Stimulated activated CD8-positive, alpha-beta memory T cell treated with anti-CD3 and anti-CD28 coated beads, Interleukin-12 subunit alpha, Interleukin-12 subunit beta, amount 100 ng/mL, for 4 hours (primary cell): Measurements from ENCODE around the gene ZMPSTE24.
"Not testable (repeated sequence)": the region's sequence is repeated elsewhere in the genome, so short reads cannot be mapped to it uniquely, and the experiment has no call there.

ENCODE experiments used
- DNase-seq: peaks from one replicate; pipeline ENCODE4 v3.0.0-alpha.2; 2020; ENCODE audit warnings: low read depth

The ZMPSTE24 gene

DNA sequence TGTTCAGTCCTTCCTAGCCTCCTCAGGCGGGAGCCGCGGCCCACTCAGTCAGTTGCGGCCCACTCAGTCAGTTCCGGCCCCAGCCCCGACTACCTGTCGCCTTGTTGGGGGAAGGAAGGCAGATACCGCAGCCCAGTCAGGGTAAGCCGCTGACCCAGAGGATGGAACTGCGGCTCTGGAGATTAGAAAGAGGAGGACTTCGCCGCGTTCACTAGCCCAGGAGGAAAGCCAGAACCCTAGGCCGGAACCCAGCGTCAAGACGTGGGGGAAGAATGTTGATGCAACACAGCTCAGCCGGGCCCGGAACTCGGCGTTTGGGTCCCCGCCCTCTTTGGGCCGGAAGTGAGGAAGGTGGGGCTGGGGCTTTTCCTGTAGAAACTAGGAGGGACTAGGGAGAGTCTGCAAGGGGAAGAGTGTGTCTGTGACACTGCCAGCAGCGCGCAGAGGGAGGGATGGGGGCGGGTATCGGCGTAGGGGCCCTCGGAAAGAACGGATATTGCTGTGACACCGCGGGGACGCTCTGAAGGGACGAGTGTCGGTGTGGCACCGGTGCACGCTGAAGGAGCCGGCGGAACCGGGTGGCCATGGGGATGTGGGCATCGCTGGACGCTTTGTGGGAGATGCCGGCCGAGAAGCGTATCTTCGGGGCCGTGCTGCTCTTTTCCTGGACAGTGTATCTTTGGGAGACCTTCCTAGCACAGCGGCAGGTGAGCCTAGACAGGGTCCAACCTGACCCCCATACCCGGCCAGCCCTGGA lies at the start of gene ZMPSTE24:
Gene ZMPSTE24 (plus strand): TSS at position 549 of the 757 bp plus-strand sequence. CDS start 36 bp downstream, at position 585.
- DNase-seq, result peak; percentile 89

DNA sequence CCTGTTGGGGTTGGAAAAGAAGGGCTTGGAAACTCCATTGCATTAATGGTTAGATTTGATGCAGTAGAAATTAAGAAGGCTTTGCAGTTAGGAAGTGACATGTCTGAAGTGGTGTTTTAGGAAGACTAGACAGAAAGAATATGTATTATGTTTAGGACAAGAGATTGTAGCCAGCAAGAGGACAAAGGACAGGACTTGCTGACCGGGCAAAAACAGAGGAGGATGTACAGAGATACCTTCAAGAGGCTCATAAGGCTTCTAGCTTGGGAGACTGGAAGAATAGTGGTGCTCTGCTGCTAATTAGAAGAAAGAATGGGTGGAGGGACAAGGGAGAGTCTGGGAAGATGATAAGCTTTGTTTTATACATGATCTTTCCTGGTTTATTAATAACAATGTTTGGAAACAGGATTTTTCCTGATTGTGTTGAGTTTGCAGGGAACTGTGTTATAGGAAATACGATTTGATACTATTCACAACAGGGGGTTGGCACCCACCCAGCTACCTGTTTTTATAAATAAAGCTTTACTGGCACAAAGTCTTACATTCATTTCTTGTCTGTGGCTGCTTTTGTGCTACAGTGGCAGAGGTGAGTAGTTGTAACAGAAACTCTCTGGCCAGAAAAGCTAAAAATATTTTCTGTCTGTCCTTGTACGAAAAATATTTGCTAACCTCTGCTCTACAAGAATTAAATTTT lies 47.4 kb upstream of the ZMPSTE24 start:
- DNase-seq, result no peak

DNA sequence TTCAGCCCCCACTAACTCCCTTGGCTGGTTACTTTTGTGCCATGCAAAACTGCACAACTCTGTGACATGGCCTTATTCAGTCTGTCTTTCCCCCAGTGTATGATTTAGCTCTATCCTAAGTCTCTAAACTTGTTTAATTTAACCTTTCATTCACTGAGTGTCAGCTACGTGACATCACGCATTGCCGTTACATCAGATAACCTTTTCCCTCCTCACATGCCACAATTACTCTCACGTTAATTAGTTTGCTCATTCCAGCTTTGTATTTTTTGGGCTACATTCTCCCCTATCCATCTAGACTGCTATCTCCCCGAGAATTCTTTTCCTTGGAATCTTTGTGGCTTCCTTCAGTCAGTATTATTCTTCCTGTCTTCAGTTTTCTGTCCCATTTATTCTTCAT lies 39.7 kb upstream of the ZMPSTE24 start:
- no peak for DNase-seq

DNA sequence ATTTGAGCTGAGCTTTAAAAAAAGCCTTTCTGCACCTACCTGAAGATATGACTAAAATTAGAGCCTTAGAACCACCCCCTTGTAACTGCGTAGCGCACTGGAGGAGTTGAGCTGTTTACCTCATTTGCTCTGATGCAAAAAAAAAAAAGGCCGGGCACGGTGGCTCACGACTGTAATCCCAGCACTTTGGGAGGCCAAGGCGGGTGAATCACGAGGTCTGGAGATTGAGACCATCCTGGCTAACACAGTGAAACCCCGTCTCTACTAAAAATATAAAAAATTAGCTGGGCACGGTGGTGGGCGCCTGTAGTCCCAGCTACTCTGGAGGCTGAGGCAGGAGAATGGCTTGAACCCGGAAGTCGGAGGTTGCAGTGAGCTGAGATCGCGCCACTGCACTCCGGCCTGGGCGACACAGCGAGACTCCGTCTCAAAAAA lies 36.5 kb upstream of the ZMPSTE24 start:
- not testable (repeated sequence) for DNase-seq

DNA sequence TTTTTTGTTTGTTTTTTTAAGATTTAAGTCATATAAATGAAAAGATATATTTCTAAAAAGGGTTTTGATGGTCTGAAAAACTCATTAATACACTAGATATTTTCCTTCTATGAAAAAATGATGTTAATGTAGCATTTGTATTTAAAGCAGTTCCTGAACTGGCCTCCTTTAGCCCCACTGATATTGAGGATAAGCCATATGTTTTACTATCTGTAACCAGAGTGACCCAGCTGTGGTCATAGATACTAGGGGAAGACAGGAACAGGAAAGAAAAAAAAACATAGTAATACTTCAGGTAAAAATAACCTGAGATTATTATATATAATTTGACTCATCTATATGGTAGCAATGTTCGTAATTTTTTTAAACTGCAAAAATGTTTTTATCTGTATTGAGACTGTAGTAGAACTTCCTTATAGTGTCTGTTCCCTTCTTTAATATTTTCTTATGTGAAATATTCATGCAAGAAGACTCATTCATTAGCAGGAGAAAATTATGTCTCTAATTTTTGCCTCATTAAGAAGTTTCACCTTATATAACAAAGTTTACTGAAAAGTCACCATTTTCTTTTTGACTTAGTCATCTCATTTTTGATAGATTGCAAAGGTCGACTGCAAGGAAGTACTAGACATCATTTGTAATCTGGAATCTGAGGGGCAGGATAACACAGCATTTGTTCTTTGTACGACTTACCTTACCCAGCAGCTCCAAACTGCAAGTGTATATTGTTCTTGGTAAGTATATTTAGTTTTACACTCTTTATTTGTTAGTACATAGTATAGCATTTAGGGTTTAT lies 35.9 kb upstream of the ZMPSTE24 start:
- DNase-seq, result no peak

DNA sequence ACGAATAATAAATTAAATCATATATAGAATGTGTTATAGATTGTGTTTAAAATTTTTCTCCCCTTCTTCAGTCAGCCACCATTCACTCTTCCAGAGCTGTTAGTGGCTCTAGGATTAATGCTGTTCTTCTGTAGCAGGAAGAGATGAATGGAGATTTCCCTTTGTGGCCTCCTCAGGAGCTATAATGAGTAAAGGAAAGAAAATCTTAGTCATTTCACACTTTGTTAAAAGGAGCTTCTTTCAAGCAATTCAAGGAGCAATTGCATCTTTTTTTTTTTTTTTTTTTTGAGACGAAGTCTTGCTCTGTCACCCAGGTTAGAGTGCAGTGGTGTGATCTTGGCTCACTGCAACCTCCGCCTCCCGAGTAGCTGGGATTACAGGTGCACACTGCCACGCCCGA lies 34.0 kb upstream of the ZMPSTE24 start:
- DNase-seq, result no peak

DNA sequence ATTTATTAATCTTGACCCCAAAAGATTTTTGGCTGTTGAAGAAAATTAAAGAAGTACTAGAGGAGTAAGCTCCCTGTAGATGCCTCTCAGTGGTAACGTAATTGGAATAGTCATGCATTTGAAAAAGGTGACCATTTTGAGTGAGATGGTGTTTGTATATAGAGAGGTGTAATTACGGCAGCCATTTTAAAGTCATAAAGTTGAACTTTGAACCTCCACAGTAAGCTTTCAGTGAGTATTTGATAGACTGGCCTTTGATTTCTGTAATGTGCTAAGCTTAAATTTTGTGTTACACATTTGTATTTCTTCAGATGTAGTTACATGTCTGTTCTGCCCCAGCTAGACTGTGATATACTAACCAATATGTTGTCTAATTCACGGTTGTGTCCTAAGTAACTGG lies 31.8 kb upstream of the ZMPSTE24 start:
- no peak for DNase-seq

DNA sequence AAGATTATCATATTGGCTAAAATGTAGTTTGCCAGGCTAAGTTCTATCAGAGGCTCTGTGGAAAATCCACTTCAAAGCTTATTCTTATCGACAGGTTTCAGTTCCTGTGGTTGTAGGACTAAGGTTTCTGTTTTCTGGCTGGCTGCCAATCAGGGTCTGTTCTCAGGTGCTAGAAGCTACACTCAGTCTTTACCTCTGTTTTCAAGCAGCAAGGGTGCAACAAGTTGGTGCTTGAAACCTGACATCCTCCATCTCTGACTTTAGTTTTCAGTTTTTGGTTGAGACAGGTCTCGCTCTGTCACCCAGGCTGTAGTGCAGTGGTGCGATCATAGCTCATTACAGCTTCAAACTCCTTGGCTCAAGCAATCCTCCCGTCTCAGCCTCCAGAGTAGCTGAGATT lies 25.6 kb upstream of the ZMPSTE24 start:
- no peak for DNase-seq

DNA sequence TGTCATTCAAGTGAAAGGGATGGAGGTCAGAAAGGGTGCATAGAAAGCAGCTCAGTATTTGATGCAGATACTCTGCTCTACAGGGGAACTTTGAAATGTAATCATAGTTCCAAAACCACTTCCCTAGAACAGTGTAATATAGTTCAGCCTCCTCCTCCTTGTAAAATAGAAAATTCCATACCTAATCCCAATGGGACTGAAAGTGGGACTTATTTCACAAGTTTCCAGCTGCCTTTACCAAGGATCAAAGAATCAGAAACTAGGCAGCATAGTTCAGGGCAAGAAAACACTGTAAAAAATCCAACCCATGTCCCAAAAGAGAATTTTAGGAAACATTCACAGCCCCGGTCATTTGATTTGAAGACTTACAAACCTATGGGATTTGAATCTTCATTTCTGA lies 18.4 kb upstream of the ZMPSTE24 start:
- DNase-seq, result no peak

DNA sequence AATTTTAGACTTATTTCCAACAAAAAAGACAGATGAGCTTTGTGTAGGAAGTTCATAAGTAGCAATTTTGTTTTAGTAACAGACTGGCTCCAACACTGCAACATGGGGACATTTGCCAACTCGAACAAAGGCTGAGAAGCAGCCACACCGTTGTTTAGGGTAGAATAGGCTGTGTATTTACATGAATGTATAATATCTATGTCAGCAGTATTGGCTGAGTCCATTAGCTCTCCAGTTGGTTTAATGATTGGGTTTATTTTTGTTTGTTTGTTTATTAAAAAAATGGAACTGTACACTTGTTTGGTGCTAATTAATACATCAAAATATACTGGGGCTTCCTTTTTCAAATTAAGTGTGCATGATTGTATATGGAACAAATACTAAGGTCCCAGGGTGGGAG lies 17.6 kb upstream of the ZMPSTE24 start:
- DNase-seq, result no peak

DNA sequence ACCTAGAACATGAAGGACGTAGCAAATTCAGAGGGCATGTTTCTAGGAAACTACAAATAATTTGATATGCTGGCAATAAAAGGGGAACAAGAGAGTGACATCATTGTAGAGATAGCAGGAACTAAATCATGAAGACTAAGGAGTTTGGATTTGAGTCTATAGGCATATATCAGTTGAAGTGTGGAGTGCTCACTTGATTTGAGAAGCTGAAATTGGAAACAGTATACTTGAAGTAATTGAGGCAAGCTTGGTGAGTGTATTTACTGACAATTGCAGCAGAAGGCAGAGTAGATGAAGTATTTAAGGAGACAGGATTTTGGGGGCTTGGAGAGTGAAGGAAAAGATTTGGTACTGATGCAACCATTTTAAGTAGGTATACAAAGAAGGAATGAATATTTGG lies 16.7 kb upstream of the ZMPSTE24 start:
- DNase-seq, result no peak

DNA sequence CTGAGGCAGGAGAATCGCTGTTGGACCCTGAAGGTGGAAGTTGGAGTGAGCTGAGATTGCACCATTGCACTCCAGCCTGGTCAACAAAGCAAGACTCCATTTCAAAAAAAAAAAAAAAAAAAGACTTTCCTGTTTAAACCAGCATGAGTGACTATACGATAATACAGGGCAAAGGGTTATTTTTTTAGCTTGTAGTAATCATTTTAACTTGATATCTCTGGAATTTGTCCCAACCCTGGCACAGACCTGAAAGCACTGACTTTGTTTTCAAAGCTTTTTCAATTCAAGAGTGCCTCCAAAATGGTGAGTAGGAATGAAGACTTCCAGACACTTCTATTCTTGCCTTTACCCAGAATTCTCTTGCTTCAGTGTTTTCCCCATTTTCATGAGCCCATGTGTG lies 14.7 kb upstream of the ZMPSTE24 start:
- no peak for DNase-seq

DNA sequence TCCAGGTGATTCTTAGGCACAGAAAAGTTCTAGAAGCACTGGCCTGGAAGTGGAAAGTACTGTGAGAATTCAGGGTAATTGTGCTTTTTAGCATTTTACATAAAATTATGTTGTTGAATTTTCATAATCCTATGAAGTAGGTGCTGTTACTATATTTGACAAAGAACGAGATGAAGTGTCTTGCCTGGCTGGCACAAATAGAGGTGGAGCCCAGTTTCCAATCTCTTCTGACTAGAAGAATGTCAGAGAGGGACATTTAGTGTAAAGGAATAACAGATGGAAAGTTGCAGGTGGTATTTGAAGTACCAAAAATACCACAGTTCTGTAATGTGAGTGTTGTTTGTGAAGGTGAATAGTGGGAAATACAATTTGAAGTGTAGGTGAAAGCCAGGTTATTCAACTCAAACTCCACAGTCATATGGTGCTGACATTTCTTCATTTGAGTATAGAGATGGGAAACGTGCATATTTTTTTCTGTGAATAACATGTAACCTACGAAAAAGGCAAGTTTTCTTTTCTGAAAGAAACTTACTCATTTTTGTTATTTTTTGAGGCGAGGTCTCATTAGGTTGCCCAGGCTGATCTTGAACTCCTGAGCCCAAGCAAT lies 13.8 kb upstream of the ZMPSTE24 start:
- DNase-seq, result no peak

DNA sequence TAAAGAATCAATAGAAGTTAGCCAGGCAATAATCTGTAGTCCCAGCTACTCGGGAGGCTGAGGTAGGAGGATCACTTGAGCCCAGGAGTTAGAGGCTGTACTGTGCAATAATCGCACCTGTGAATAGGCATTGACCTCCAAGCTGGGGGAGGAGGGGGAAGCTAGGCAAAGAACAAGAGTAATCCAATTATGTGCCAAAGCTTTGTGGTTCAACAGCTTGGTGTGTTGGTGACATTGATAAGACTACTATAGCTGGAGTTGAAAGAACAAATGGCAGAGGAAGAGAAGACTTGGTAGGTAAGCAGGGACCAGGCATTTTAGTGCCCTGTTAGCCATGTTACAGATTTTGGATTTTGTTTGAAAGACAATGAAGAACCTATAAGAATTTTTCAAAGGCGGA lies 12.3 kb upstream of the ZMPSTE24 start:
- DNase-seq, result no peak

DNA sequence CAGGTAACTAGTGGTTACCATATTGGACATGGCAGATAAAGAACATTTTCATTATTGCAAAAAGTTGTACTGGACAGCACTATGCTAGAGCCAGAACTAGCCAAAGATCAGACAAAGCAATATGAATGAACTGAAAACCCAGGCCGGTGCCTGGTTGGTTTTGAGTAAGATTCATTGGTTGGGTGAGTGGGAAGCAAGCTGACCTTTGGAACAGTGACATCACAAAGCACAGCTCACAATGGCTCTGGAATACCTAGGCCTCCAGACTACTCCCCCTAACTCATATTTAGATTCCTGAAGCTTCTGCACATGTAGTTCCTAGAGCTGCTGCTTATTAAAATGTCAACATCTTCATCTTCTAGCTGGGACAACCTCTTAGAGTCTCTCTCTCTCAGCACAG lies 10.4 kb upstream of the ZMPSTE24 start, which contains the start of gene TMCO2:
Gene TMCO2 (plus strand): TSS at position 283 of the 400 bp plus-strand sequence. CDS start 57 bp downstream, at position 340.
- no peak for DNase-seq

DNA sequence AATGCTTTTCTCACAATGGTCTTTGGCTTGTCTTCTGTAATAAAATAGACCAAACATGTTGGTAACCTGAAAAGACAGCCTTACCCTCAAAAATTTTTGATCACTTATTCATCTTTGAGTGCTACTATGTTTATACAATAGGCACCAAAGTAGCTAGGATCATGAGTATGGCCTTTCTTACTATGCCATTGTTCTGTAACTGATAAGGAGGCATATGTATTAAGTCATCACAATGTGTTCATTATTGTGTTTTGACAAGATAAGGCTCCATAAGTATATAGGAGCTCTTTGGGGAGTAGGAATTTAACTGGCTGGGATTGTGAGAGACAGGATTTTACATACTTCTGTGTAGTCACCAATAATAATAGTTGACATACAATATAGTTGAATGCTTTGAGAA lies 9.6 kb upstream of the ZMPSTE24 start:
- DNase-seq, result no peak

DNA sequence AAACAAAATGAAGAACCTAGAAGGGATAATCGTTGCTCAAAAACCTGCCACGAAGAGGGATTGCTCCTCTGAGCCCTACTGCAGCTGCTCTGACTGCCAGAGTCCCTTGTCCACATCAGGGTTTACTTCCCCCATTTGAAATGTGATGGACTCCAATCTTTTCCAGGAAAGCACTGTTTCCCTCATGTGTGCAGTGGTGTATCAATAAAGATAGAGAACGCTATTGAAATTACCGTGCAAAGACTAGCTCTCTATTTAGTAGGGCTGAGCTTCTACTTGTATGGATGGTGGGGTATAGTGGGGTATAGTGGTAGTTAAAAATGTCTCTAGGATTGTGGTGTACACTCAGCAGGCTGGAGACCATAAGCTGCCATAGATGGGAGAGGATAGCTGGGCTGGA lies 6.6 kb upstream of the ZMPSTE24 start:
- no peak for DNase-seq

DNA sequence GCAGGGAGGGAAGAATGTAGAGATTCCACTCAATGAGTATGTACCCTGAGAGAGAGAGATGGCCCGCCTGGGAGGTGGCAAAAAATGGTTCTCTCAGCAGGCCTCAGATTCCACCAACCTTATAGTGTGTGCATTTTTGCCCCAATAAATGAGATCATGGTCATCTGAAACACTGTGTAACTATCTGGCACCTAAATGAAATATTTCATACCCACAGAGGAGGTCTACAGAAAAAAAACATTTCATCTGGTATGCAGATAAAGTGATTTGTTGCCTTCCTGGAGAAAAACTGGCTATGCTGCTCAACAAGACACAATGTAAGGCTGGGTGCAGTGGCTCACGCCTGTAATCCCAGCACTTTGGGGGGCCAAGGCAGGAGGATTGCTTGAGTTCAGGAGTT lies 5.4 kb upstream of the ZMPSTE24 start:
- no peak for DNase-seq

DNA sequence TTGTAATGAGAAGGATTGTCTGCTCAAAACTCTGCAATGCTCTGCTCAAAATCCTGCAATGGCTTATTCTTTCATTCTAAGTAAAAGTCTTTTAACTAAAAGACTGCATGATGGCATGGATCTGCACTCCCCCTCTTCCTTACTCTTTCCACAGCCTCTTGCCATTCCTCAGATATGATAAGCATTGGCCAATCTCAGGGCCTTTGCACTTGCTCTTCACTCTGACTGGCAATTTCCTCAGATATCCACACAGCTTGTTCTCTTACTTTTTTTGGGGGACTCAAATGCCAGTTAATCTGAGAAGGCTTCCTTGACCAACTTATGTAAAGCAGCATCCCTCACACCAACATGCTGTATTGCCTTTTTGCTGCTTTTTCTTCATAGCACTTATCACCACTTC lies 2.8 kb upstream of the ZMPSTE24 start:
- no peak for DNase-seq

DNA sequence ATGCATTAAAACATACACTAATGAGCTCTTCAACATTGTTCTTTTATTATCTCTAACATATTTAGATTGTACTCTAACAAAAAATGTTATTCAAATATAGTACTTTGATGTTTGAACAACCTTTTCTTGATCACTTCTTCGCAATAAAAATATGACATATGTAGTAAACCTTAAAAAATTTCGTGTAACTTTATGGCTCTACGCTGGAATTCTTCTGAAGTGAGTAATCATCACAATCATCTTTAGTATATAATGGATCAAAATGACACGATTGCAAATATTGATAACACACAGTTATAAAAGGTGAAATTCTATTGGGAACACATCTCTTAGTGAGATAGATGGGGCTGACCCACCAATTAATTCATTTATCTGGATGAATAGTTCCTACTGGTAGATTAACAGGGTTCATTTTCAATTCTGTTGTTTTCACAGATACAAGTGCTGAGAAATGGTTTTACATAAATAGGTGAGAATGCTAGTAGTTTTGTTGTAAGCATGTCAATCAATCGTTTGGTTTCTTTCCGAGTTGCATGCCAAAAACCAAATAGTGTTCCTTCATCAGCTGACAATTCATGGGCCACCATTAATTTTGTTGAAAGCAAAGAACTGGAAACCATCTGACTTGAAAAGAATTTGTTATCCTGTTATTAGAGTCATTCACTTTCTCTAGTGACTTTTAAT lies 1.5 kb upstream of the ZMPSTE24 start:
- DNase-seq, result no peak

DNA sequence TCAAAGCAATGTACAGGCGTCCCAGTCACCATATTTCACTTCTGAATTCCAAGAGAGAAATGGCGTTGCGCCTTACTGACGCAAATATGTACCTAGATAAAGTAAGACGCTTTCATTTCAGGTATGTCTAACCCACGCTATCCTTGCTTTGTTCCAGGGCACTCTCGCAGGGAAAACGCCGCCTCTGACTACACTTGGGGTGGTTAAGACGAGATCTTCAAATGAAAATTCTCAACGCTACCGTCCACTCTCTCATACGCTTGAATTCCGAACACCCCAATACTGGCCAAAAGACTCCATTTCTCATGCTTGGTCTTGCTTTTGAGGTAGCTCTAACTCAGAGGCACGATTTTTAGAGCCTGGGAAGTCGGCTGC lies 736 bp upstream of the ZMPSTE24 start:
- no peak for DNase-seq

DNA sequence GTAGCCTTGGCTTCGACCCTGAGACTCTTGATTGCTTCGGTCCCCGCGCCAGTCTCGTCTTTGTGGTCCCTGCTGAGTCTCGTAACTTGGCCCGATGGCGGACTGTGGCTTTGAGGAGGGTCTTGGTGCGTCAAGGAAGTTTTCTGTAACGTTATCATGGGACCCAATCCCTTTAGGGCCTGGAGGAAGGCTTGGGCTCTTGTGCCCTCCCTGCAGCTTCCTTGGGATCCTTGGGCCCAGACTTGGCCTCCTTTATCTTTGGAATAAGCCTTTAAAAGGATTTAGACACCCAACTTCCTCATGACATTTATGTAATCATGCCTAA lies 371 bp downstream of the ZMPSTE24 start:
- DNase-seq, result no peak
